ENCODE results near the gene TRIM28. TPM values are rescaled to one million over a fixed set of nuclear protein-coding genes. Genes with fewer than 3 reads are reported as not detected.
A peak's percentile ranks its signal among the peaks of the same experiment; 100 is the strongest.

TRIM28 gene
- total RNA-seq, 1 donor from 2014 or later: 407 TPM

DNA sequence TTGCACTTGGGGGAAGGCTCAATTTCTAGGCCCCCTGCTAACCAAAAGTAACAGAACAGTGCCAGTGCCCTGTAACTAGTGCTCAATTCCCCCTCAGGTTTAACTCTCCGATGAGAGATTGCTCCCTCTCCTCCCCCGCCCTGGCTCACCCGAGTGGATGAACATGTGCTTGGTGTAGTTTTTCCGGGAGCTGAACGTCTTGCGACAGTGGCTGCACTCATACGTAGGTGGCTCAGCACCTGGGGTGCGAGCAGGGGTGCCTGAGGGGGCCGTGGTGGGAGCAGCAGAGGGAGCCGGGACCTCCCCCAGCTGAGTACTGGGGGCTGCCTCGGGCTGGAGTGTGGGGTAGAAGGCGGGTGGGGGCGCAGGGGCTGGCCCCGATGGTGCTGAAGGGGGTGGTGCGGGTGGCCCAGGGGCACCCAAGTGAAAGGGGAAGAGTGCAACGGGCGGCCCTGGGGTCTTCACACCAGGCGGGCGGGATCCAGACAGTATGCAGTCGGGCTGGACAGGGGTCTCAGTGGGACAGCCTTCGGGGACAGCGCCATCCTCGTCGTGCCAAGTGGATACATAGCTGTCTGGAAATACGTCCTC lies 27.5 kb upstream of the TRIM28 start:
- CTCF ChIA-PET: no interaction called here
- Mint-ChIP-seq H3K4me3 (no peak overlapping the region), H3K9me3 (no peaks in the 10 kb centered on the region), H3K36me3 (ENCODE audit: low read depth) (peaks cover 31% of the 10 kb centered on the region), H3K4me1 (peaks cover 48% of the 10 kb centered on the region), H3K27ac (no peak overlapping the region), H3K27me3 (no peaks in the 10 kb centered on the region)
- intact Hi-C loops (cut with micrococcal nuclease): loop anchor here (5.0 kb wide), 3 partner anchors 39 to 1109 kb away; partner anchors contain the start of genes ZNF446 and ZNF544
- TF ChIP-seq CTCF (IDR thresholded peaks at IDR 0.05): no peak
- ATAC-seq (ENCODE audit: low read depth) (no peak), DNase-seq (no peak)
- POLR2A ChIA-PET: interaction anchor here (0.6 to 0.9 kb wide), 3 partner anchors 8 to 39 kb away, joined by 3 read pairs; partner anchors contain the start of genes CHMP2A and TRIM28

DNA sequence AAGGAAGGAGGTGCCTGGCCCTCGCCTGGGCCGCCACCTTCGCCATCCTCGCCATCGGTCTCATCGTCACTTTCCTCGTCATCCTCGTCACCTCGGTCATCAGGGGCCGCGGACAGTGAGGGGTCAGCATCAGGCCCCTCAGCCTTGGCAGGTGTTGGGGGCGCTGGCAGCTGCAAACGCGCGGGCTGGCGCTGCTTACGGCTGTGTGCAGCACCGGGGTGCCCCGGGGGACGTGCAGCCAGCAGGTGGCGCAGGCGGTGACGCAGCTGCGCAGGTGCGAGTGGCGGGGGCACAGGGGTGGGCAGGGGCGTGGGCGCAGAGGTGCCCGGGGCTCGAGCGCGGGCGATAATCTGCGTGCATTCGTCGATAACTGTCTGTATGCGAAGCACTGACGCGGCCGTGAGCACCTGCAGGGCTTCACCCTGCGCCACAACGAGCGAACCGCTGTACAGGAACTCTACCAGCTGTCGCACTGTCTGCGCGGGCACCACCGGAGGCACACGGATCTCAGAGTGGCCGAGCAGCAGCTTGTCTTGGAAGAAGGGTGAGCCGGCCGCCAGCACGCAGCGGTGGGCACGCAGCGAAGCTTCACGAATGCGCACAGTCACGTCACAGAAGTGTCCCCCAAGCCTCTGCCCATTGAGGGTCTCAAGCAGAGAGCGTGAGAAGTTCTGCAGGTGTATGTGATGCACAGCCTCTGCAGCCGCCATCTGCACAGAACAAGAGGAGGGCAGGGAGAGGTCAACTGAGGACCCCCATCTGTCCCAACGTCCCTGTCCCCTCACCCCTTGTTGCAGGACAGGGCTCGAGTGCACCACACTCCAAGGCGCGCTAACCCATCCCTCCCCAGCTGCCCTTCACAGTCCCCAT lies 26.7 kb upstream of the TRIM28 start:
- no peak for TF ChIP-seq CTCF (IDR thresholded peaks at IDR 0.05)
- no peak overlapping the region for H3K27ac Mint-ChIP-seq
- H3K4me1 Mint-ChIP-seq: peaks cover 48% of the 10 kb centered on the region
- CTCF ChIA-PET: no interaction called here
- H3K36me3 Mint-ChIP-seq (ENCODE audit: low read depth): peaks cover 31% of the 10 kb centered on the region
- H3K9me3 Mint-ChIP-seq: no peaks in the 10 kb centered on the region
- ATAC-seq (ENCODE audit: low read depth): no peak
- DNase-seq: no peak
- intact Hi-C loops (cut with micrococcal nuclease): loop anchor here (5.0 kb wide), 3 partner anchors 40 to 1110 kb away; partner anchors contain the start of genes ZNF446 and ZNF544
- POLR2A ChIA-PET: interaction anchor here (0.7 to 0.9 kb wide), 2 partner anchors 9 to 27 kb away, joined by 3 read pairs; partner anchors contain the start of gene TRIM28
- no peak overlapping the region for H3K4me3 Mint-ChIP-seq
- no peaks in the 10 kb centered on the region for H3K27me3 Mint-ChIP-seq

GRCh38 chr19:58518256-58519086 lies 25.4 kb upstream of the TRIM28 start:
- POLR2A ChIA-PET: interaction anchor here (1.1 to 4.4 kb wide), 13 partner anchors 19 to 516 kb away, joined by 3 to 82 read pairs (median 16); partner anchors contain the start of genes CHMP2A, MZF1, TRIM28 and ZNF132
- Mint-ChIP-seq H3K27ac (peak overlapping the region; percentile 97), H3K36me3 (ENCODE audit: low read depth) (peaks cover 31% of the 10 kb centered on the region), H3K27me3 (no peaks in the 10 kb centered on the region), H3K4me1 (peaks cover 48% of the 10 kb centered on the region), H3K9me3 (no peaks in the 10 kb centered on the region), H3K4me3 (peak overlapping the region; percentile 95)
- CTCF ChIA-PET: interaction anchor here (1.2 to 1.9 kb wide), 3 partner anchors 57 to 156 kb away, joined by 3 to 19 read pairs (median 3); partner anchors contain the start of gene ZNF497
- intact Hi-C loops (cut with micrococcal nuclease): loop anchor here (1.0 to 5.0 kb wide), 13 partner anchors 19 to 1111 kb away; partner anchors contain the start of genes CHMP2A, TRIM28, ZNF132 and ZNF446
- no peak for TF ChIP-seq CTCF (IDR thresholded peaks at IDR 0.05)
- DNase-seq (no peak), ATAC-seq (ENCODE audit: low read depth) (no peak)

- H3K4me3 Mint-ChIP-seq: peak overlapping the region; percentile 95
- peaks cover 44% of the 10 kb centered on the region for H3K4me1 Mint-ChIP-seq
- ChIA-PET POLR2A (interaction anchor here (1.1 to 4.4 kb wide), 13 partner anchors 19 to 516 kb away, joined by 3 to 82 read pairs (median 16); partner anchors contain the start of genes CHMP2A, MZF1, TRIM28 and ZNF132), CTCF (interaction anchor here (1.1 to 1.9 kb wide), 4 partner anchors 56 to 156 kb away, joined by 3 to 19 read pairs (median 3); partner anchors contain the start of gene ZNF497)
- no peak for TF ChIP-seq CTCF (IDR thresholded peaks at IDR 0.05)
- H3K9me3 Mint-ChIP-seq: no peaks in the 10 kb centered on the region
- peak; percentile 28 for DNase-seq
- H3K27me3 Mint-ChIP-seq: no peaks in the 10 kb centered on the region
- peak overlapping the region; percentile 97 for H3K27ac Mint-ChIP-seq
- intact Hi-C loops (cut with micrococcal nuclease): loop anchor here (1.0 to 5.0 kb wide), 13 partner anchors 20 to 1112 kb away; partner anchors contain the start of genes CHMP2A, TRIM28, ZNF132 and ZNF446
- no peak for ATAC-seq (ENCODE audit: low read depth)
- peaks cover 31% of the 10 kb centered on the region for H3K36me3 Mint-ChIP-seq (ENCODE audit: low read depth)
Observed at GRCh38 chr19:58519087-58519354, 24.8 kb upstream of the TRIM28 start.
